Neural cell (in vitro differentiated cells): Measurements from ENCODE around the gene RPGRIP1L. TPM values are rescaled to one million over a fixed set of nuclear protein-coding genes. Genes with fewer than 3 reads are reported as not detected.

ENCODE experiments used
- H2AFZ ChIP-seq: fragments of 200-600, 300-800 bp; sonication (generic), shearing (Covaris generic); 2 replicates; pipeline ENCODE4 v1.6.0; 2014; ENCODE audit warnings: low read depth, mild to moderate bottlenecking, antibody characterized with exemption, low read length, moderate library complexity
- H3F3A ChIP-seq: fragments of 200-600 bp; shearing (Covaris generic); 2 replicates; pipeline ENCODE4 v1.6.1; 2016; ENCODE audit warnings: mild to moderate bottlenecking, moderate library complexity, mixed read lengths, antibody characterized with exemption, low read length; ENCODE audit not compliant: insufficient read depth, poor library complexity, severe bottlenecking
- H3K27ac ChIP-seq: fragments of 200-600, 300-800 bp; sonication (generic), shearing (Covaris generic); 2 replicates; pipeline ENCODE4 v1.5.1; 2014; ENCODE audit warnings: mild to moderate bottlenecking, low read length, moderate library complexity
- H3K27me3 ChIP-seq: fragments of 300-800, 200-600 bp; sonication (generic), shearing (Covaris generic); 2 replicates; pipeline ENCODE4 v1.6.0; 2014; ENCODE audit warnings: mild to moderate bottlenecking, low read depth, low read length, moderate library complexity; ENCODE audit not compliant: insufficient read depth
- H3K36me3 ChIP-seq: fragments of 300-800, 200-600 bp; sonication (generic), shearing (Covaris generic); 2 replicates; pipeline ENCODE4 v1.5.1; 2014; ENCODE audit warnings: mild to moderate bottlenecking, antibody characterized with exemption, low read length, moderate library complexity; ENCODE audit not compliant: insufficient read depth
- H3K4me2 ChIP-seq: fragments of 300-800, 200-600 bp; sonication (generic), shearing (Covaris generic); 2 replicates; pipeline ENCODE4 v1.6.0; 2014; ENCODE audit warnings: mild to moderate bottlenecking, low read length
- H3K4me3 ChIP-seq: fragments of 300-800, 200-600 bp; sonication (generic), shearing (Covaris generic); 2 replicates; pipeline ENCODE4 v1.5.1; 2014; ENCODE audit warnings: mild to moderate bottlenecking, low read length, moderate library complexity
- H3K79me2 ChIP-seq: fragments of 200-600 bp; shearing (Covaris generic); replicated peaks from 2 replicates; pipeline ENCODE4 v1.6.0; 2014; ENCODE audit warnings: mild to moderate bottlenecking, low read length, moderate library complexity; ENCODE audit not compliant: insufficient read depth
- H3K9ac ChIP-seq: fragments of 300-800, 200-600 bp; sonication (generic), shearing (Covaris generic); 2 replicates; pipeline ENCODE4 v1.6.1; 2016; ENCODE audit warnings: mild to moderate bottlenecking, low read length, mixed read lengths
- H3K9me2 ChIP-seq: fragments of 200-600 bp; shearing (Covaris generic); 2 replicates; pipeline ENCODE4 v1.6.1; 2016; ENCODE audit warnings: mild to moderate bottlenecking, low read length, mixed read lengths; ENCODE audit not compliant: insufficient read depth
- H3K9me3 ChIP-seq: fragments of 200-600, 300-800 bp; sonication (generic), shearing (Covaris generic); 2 replicates; pipeline ENCODE4 v1.6.1; 2016; ENCODE audit warnings: mild to moderate bottlenecking, mixed run types, low read length, moderate library complexity, mixed read lengths
- H4K20me1 ChIP-seq: fragments of 200-600 bp; shearing (Covaris generic); 2 replicates; pipeline ENCODE4 v1.6.1; 2016; ENCODE audit warnings: mild to moderate bottlenecking, mixed run types; ENCODE audit not compliant: insufficient read depth
- CTCF ChIP-seq: fragments of 450-650 bp; IDR thresholded peaks from 2 replicates; pipeline ENCODE4 v1.5.1; 2014; ENCODE audit warnings: antibody characterized with exemption, mild to moderate bottlenecking, moderate library complexity; ENCODE audit not compliant: poor library complexity, severe bottlenecking
- EP300 ChIP-seq: fragments of 450-650 bp; conservative IDR thresholded peaks from 2 replicates; pipeline ENCODE4 v1.6.1; 2014; ENCODE audit warnings: antibody characterized with exemption, mild to moderate bottlenecking, moderate library complexity; ENCODE audit not compliant: poor library complexity, severe bottlenecking
- EZH2 ChIP-seq: fragments of 200-600, 300-800 bp; shearing (Covaris generic), sonication (generic); IDR thresholded peaks from 2 replicates; pipeline ENCODE4 v1.6.1; 2014; ENCODE audit warnings: antibody characterized with exemption, low read length, borderline replicate concordance, mild to moderate bottlenecking; ENCODE audit not compliant: insufficient read depth, poor library complexity, severe bottlenecking
- MXI1 ChIP-seq: fragments of 450-650 bp; conservative IDR thresholded peaks from 2 replicates; pipeline ENCODE4 v1.6.1; 2014; ENCODE audit warnings: antibody characterized with exemption, mild to moderate bottlenecking; ENCODE audit not compliant: poor library complexity, severe bottlenecking
- POLR2AphosphoS5 ChIP-seq: IDR thresholded peaks from 2 replicates; pipeline ENCODE4 v1.6.1; 2012
- RAD21 ChIP-seq: fragments of 450-650 bp; conservative IDR thresholded peaks from 2 replicates; pipeline ENCODE4 v1.6.1; 2014; ENCODE audit warnings: antibody characterized with exemption, mild to moderate bottlenecking, moderate library complexity
- REST ChIP-seq: IDR thresholded peaks from 2 replicates; pipeline ENCODE4 v1.6.1; 2012; ENCODE audit warnings: borderline replicate concordance
- SMC3 ChIP-seq: fragments of 450-650 bp; conservative IDR thresholded peaks from 2 replicates; pipeline ENCODE4 v1.6.1; 2014; ENCODE audit warnings: antibody characterized with exemption, mild to moderate bottlenecking, moderate library complexity; ENCODE audit not compliant: poor library complexity
- TAF1 ChIP-seq: IDR thresholded peaks from 2 replicates; pipeline ENCODE4 v1.6.1; 2012; ENCODE audit warnings: low read depth
- polyA plus RNA-seq: library from polyadenylated mRNA; depleted of rRNA; stranded (reverse); fragments of >200 nt; gene quantifications from 2 replicates; pipeline ENCODE4 v1.2.3, GENCODE V29; 2014

Gene RPGRIP1L
- polyA plus RNA-seq, 1 donor from 2014 or later: 24.6 TPM

GRCh38 chr16:53622315-53622714 lies 81.3 kb downstream of the RPGRIP1L start:
- Histone ChIP-seq H4K20me1 (no peaks in the 10 kb centered on the region), H3K27ac (no peak overlapping the region), H3K9me2 (no peaks in the 10 kb centered on the region), H3K79me2 (no peaks in the 10 kb centered on the region), H3K4me2 (no peak overlapping the region), H3K9me3 (no peaks in the 10 kb centered on the region), H3K4me3 (no peak overlapping the region), H3K27me3 (no peaks in the 10 kb centered on the region), H3K36me3 (no peaks in the 10 kb centered on the region), H3F3A (no peaks in the 10 kb centered on the region), H2AFZ (no peak overlapping the region), H3K9ac (no peak overlapping the region)
- TF ChIP-seq RAD21: no peak
- no peak for TF ChIP-seq SMC3
- no peak for TF ChIP-seq EZH2
- TF ChIP-seq POLR2AphosphoS5: no peak
- no peak for TF ChIP-seq TAF1
- no peak for TF ChIP-seq REST
- TF ChIP-seq EP300: no peak
- TF ChIP-seq CTCF: no peak
- no peak for TF ChIP-seq MXI1

GRCh38 chr16:53620476-53620875 lies 83.2 kb downstream of the RPGRIP1L start:
- H2AFZ ChIP-seq: no peak overlapping the region
- H3K4me2 ChIP-seq: no peak overlapping the region
- H3K9ac ChIP-seq: no peak overlapping the region
- no peak overlapping the region for H3K4me3 ChIP-seq
- H3K79me2 ChIP-seq: no peaks in the 10 kb centered on the region
- no peaks in the 10 kb centered on the region for H3K9me3 ChIP-seq
- H3K27me3 ChIP-seq: peaks cover 3% of the 10 kb centered on the region
- no peaks in the 10 kb centered on the region for H3K36me3 ChIP-seq
- H3F3A ChIP-seq: no peaks in the 10 kb centered on the region
- H4K20me1 ChIP-seq: no peaks in the 10 kb centered on the region
- H3K9me2 ChIP-seq: no peaks in the 10 kb centered on the region
- TF ChIP-seq REST: no peak
- TF ChIP-seq MXI1: no peak
- TF ChIP-seq EP300: no peak
- no peak for TF ChIP-seq RAD21
- no peak for TF ChIP-seq EZH2
- no peak for TF ChIP-seq POLR2AphosphoS5
- TF ChIP-seq SMC3: no peak
- TF ChIP-seq TAF1: no peak
- TF ChIP-seq CTCF: no peak
- H3K27ac ChIP-seq: no peak overlapping the region
